CD4-positive, alpha-beta T cell treated with Interleukin-15 for 1 hour (primary cell): ENCODE results near the gene ZNF219.

Experiments
- DNase-seq: peaks from one replicate; pipeline ENCODE4 v3.0.0-alpha.2; 2020

ZNF219 gene

DNA sequence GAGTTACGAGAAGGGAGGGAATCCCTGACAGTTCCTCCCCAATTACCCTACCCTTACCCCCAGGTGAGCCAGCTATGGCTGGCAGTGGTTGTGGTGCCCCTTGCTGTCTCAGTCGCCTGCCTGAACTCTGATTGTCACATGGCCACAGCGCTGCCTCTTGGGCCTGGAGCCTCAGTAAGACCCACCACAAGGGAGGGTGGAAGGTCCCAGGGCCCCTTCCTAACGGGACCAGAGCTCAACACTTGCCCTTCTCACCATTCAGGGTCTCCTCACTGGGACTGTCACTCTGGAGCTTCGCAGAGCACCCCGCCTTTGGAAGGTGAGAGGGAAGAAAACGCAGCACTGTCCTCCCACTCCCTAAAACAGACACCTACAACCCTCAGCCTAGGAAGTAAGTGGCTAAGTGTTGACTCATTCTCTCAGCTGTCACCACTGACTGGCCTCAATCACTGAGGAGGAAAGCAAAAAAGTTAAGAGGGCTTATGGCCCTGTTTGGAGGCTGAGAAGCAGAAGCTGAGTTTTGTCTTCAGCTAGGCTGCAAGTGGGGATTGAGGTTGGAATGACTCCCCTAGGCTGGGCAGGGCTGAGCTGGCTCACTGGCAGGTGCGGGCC is 3.5 kb upstream of the ZNF219 start:
- no peak for DNase-seq

DNA sequence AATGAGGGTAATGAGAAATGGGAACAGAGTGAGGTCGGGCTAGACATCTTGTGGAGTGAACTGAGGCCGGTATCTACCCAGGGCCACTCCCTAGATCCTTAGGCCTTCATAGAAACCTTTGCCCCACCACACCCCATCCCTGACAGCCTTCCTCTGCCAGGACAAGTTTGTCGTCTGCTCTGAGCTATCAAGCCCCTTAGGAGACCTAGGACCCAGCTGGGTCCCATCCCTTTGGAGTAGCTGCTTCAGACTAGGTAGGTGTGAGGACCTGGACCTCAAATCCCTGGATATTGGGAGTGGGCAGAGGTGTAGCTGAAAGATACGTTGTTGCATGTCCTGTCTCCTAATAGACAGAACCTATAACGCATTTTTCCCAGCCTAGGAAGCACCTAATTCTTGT is 2.5 kb upstream of the ZNF219 start, which contains the start of gene TMEM253:
TSS of gene TMEM253 (plus strand) at position 136 of the 400 bp plus-strand sequence. CDS start 278 bp downstream, outside the sequence.
- no peak for DNase-seq

DNA sequence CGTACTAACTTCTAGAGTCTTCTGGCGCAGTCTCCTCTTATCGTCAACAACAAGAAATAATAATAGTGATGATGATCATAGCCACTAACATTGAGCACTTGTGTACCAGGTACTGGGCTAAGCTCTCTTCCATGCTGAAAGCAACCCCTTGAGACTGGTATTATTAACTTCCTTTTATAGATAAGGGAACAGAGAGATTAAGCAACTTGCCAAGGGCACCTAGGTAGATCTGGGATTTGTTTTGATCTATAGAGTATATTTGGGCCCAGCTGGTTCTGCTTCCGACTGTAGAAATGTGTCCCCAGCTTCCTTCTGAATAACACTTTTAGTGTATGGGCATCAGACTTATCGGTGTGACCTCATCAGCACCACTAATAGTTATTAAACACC is 1.1 kb upstream of the ZNF219 start:
- DNase-seq = no peak

DNA sequence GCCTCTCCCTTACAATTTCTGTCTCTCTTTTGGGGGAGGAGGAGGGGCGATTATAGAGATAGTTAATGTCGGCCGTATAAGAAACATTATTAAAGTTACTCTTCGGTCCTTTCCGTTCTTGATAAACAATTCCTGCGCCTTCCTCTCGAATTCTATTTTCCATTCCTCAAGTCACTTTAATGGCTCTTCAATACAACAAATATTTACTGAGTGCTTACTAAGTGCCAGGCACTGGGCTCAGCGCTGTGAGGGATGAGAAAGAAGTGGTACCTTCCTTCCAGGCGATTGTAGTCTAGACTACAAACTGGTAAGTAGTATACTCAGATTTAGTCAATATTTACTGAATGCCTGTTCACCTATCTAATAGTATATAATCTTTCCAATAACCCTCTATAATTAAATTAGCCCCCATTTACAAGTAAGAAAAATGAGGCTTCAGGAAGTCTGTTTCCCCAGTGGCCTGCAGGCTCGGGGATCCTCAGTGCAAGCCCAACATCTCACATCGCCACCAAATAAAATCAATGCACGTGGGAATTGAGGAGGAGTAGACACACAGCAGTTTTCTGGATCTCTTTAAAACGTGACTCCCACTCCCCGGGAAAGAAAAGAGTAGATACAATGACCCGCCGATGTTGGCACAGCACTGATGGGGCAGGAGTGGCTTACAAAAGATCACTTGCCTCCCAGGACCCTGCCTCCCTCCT is 589 bp upstream of the ZNF219 start:
- no peak for DNase-seq

DNA sequence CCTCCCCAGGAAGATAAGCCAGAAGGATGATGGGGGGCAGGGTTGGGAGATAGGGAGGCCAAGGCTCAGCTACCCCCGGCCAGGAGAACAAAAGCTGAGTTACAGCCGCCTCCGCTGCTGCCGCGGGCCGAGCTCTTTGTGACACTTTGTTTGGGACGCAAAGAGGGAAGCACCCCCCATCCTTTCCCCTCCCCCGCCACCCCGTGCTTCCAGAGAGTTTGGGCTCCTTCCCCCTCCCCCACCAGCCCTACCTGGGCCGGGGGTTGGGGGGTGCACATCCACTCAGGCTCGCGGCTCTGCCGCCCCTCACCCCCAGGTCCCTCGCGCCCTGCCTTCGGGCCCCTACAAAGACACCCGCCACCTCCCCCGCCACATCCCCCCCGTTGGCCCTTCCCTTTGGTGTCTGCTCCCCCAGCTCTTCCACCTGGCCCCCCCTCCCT is 799 bp downstream of the ZNF219 start:
- peak; percentile 27 for DNase-seq

DNA sequence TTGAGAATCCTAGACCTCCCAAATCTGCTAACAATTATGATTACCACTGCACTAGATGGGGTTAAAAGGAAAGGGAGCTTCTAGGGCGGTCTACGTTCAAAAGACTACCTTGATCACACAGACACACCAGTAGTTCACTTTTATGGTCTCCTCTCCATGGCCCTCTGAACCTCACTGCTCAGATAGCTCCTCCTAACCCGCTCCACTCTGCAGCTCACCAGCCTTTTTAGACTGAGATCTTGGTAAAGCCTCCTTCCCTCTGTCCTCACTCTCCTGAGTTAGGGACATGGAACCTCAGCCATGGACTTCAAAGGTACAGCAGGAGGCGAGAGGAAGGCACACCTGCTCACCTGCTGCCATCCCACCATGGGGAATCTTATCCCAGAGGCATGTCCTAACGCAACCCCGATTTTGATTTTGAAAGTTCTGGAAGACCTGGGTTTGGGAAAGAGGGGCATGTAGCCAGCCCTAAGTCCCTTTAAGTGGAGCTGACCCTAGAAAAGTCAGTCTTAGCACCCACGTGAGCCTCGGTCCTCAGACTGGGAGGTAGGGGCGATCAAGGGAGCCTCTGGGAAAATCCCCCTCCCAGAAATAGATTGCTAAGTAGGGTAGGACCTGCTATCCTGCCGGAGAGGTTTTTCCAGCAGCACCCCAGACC is 1.3 kb downstream of the ZNF219 start:
- DNase-seq = no peak

DNA sequence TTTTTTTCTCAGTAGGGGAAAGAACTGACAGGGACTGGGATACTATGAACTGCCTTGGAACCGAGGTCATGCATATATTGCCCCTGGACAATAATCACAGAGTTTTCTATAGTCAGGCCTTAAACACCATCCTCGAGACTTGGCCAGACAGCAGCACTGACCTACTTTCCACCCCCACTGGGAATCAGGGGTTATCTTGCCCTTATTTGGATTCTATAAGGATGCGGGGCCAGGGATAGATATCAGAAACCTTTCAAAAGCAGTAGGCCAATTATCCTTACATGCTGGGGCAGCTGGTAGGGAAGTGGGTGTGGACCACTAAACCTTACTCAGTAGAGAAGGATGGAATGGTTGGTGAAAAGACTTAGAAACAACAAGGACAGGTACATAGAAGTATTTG is 2.0 kb downstream of the ZNF219 start:
- no peak for DNase-seq

DNA sequence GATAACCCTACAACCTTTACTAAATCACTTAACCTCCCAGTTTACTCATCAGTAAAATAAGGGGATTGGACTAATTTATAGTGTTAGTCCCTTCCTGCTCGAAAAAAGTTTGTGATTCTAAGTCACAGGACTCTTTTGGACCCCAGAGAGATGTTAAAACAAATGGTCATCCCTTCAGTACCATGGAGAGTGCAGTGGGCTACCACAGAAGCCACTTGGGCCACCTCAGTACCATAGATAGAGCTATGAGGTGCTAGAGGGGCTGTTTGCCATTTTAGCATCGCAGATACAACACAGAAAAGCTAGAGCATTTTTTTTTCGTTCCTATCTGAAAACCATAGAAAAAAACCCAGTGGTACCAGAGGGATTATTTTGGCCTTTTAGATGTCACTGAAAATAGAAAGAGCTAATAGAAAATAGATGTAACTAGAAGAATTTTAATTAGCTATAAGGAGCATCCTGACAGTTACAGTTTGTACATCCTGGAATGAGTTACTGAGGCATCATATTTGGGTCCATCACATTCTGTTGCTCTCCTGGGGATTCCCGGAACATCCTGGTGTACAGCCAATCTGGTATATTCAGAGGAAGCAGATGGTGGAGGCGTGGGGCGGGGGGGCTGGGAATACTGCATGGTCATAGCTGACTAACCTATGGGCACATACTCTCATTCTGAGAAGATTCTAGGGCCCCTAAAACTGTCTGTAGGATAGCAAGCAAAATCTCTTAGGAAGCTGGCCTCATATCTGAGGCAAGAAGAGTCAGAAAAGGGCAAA is 2.8 kb downstream of the ZNF219 start:
- no peak for DNase-seq

DNA sequence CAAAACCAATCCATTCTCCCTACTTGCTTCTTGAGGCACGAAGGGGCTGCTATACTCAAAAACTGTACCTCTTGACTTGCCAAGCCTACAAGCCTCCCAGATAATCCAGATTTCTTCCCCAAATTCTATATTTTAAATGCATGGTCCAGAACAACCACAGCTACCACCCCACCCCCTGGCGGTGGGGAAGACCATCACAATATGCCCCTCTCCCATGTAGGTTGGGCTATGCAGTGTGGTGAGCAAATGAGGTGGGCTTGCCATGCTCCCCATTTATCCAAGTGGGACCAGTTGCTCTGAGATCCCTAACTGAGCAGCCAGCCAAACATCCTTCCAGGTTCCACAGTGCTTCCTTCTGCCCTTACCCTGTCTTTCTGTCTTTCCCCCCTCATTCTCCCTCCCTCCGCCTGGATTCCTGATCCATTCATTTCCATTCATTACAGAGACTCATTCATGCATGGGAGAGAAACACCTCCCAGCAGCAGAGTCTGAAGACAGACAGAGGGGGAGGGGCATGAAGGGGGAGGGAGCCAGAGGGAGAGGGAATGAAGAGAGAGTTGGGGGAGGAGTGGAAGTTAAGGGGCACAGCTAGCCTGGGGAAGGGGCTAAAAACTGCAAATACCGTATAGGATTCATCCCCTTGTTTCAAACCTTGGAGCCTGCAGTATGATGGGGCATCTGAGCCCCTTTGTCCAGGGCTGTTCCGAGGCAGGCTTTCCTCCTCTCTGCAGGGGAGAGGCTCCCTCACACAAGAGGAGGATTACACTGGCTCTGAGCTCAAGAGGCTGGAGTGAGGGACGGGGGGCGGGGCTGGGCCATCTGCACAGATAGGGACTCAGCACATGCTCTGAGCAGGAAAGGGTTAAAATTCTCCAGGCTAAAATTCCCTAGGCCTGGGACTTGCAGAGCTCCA is 4.4 kb downstream of the ZNF219 start:
- no peak for DNase-seq

DNA sequence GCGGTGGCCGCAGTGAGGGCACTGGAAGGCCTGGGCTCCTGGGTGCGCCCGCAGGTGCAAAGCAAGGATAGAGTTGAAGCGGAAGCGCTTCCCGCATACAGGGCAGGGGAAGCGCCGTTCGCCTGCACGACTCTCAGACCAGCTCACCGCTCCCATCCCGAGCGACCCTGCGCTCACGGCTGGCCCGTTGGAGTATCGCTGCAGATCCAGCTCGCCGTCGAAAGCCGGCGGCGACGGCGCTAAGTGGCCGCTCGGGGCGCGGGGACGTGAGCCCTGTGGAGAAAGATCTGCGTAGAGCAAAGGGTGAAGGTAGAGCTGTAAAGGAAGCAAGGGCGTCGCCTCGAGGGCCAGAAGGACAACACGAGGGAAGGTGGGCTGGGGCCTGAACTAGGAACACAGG is 5.4 kb downstream of the ZNF219 start:
- DNase-seq = no peak

DNA sequence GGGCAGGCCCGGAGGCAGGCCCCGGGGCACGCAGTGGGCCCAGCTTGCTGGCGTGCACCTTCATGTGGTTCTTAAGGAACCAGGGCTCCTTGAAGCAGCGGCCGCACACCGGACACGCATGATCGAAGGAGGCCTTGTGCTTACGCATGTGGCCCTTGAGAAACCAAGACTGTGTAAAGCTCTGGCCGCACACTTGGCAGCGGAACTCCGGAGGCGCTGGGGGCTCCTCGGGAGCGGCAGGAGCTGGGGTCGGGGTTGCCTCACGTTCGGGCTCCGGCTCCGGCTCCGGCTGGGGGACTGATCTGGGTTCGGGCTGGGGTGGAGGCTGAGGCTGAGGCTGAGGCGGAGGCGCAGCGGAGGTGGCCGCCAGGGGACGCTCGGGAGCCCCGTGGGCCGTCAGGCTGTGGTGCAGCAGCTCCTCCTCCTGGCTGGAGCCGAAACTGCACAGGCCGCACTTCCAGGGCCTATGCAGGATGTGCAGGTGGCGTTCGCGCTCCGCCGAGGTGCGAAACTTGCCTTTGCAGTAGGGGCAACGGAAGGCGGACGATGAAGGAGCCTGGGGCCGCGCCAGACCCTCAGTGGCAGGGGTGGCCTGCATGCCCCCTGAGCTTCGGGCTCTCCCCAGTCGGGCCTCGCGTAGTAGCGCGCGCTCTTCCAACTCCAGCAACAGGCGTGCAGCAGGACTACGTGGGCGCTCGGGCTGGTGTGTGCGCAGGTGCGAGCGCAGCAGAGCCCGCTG is 6.0 kb downstream of the ZNF219 start:
- peak; percentile 86 for DNase-seq

DNA sequence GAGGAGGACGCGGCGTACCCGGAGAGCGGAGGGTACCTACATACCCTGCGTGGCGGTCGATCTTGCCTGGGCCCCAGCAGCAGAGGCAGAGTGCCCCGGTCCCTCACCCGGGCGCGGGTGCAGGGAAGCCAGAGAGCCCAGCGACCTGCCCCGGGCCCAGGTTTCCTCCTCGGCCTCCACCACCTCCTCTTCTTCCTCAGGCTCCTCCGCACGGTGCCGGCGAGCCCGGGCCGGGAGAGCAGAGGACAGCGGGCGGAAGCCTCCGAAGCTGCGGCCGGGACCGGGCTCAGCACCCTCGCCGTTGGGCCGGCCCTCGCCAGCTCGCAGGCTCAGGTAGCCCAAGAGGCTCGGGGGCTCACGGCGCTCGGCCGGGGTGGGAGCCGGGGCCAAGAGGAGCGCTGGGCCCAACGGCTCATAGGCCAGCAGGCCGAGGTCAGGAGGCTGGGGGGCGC is 6.6 kb downstream of the ZNF219 start:
- no peak for DNase-seq

DNA sequence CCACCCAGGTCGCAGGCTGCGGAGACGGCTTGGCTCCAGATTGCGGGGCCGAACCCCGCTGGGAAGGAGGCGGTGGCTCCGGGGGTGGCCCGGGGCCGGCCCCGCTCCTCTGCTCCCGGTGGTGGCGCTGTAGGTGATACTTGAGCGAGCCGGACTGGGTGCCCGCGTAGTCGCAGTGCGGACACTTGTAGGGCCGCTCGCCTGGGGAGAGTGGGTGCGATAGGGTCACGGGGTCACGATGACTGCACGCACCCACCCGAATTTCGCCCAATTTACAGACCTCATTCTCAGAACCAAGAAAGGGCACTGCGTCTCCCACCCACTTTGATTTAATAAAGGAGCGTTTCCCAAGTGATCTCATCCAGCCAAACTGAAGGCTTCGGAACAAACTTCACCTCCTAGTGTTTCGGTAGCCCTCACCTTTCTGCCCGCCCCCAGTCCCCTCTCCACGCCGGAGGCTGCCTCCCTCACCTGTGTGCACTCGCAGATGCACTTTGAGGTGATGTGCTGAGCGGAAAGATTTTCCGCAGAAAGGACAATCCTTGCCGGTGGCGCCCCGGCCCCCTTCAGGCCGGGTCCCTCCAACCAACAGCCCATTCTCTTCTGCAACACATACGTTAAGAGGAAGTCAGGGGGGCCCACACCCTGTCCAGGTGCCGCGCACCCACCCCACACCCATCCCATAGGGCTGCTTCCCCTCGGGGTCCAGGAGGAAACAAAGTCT is 7.4 kb downstream of the ZNF219 start:
- DNase-seq = no peak

DNA sequence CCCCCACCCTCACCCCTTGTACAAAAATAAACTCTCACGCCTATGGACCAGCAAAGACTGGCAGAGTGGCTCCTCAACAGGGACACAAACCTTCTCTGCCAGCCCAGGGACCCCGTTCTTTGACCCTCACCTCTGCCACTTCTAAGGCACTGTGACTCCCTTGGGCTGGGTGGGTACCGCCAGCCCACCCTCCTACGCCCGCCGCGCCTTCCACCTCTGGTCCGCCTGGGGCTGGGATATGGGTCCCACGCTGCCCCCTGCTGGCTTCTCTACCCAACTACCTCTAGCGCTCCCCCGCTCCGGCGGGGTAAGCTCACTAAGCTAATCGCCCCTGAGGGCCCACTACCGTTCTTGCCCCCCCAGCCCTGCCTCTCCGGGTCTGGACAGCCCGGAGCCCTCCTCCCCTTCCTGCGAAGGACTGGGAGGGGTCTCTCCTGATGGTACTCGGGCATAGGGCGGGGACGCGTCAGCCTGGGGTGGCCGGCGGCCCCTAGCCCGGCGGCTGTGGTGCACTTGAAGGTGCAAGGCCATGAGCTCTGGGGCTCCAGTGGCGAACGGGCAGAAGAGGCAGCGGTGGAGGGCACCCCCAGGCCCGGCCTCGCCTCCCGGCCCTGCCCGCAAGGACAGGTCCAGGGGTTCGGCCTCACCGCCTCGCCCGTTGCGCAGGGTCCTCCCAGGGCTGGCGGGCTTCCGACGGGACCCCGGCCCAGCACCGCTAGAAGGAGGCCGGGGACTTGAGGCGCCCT is 8.1 kb downstream of the ZNF219 start:
- DNase-seq = no peak

DNA sequence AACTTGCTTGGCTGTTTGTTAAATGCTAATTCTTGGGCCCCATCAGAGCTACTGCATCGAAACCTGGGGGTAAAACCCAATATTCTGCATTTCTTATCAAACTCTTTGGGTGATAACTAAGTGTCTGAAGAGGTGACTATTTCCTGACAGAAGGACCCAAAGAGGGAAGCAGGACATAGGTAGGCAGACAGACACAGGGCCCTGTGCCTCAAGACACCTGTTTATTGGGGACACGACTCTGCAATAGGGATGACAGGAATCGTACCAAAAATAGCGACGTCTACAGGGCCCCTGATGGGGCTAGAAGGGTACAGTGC is 8.6 kb downstream of the ZNF219 start:
- no peak for DNase-seq

DNA sequence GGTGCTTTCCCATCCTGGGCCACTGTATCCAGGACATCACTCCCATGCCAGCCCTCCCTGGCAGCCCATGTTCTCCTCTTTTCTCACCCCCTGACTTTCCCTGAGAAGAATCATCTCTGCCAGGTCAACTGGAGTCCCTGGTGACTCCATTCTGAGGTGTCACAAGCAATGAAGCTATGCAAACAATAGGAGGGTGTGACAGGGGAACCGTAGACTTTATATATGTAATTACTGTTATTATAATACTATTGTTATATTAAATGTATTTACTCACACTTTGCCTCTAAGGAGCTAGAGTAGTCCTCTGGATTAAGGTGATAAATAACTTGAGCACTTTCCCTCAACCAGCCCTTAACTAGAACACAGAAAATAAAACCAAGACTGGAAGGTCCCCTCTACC is 9.2 kb downstream of the ZNF219 start:
- DNase-seq = no peak

DNA sequence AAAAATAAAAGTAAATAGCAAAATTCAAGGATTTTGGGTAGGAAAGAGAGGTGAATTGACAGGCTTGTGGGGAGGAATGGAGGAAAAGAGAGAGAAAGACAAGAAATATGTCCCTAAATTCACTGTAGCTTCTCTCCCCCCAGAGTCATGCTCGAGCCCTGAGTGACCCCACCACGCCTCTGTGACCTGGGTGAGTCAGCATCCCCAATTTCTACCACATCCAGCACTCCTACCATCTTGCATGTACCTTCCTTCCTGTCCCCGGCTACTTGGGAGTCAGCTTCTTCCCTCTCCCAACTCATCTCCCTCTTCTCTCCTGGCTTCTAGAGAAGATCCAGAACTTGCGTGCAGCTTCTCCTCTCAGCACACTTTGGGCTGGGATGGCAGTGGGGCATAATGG is 9.8 kb downstream of the ZNF219 start:
- no peak for DNase-seq

DNA sequence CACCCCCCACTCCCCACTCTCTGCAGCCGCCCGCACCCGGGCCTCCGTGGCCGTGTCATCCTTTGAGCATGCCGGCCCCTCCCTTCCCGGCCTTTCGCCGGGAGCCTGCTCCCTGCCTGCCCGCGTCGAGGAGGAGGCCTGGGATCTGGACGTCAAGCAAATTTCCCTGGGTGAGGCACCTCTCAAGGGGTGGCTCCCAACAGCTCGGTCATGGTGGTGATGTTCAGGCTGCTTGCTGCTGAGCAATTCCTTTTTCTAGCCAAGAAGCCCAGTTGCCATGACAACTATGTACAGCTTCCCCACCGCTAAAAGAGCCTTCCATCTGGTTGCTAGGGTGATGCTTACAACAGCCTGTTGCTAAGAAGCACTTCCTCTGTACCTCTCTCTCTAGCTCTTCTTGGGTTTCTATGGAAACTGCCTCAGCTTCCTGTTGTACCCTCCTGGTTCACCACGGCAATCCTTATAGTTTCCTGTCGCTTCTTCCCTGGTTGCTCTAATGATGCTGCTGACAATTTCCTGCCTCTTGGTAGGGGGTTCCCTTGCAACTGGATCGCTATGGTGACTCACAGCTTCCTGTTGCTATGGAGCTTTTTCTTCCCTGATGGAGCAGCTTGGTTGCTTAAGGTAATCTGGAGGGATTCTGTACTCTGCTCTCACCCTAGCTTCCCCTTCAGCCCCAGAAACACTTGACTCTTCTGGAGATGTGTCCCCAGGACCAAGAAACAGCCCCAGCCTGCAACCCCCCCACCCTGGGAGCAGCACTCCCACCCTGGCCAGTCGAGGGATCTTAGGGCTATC is 11.0 kb downstream of the ZNF219 start:
- DNase-seq = peak; percentile 96

DNA sequence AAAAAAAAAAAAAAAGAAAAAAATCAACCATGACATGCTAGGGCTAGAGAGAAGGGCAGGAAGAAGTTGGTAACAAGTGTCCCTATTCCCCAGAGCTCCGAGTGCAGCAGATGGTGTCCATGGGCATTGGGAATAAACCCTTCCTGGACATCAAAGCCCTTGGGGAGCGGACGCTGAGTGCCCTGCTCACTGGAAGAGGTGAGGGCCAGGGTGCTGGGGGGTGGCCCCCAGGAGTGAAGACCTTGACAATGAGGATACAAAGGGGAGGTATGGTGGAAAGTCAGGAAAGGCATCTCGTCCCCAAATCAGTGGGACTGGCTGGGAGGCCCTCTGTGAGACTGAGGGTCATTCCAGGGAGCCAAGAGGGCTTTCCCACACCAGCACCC is 11.6 kb downstream of the ZNF219 start:
- DNase-seq = no peak
